Upper lobe of left lung (tissue), 4 donors: ENCODE results near the gene RALGDS.

Source experiments
- CTCF ChIP-seq, 6 experiments: fragments of 450-650 bp in 4 of 6; fragments of 200-600 bp in 2 of 6; sonication (generic) in 2 of 6; IDR thresholded peaks; one replicate each; pipeline ENCODE4 v1.5.1; 2016 to 2019; ENCODE audit warnings: antibody characterized with exemption in 6 of 6
- EP300 ChIP-seq, 4 donors: sonication (generic); formaldehyde crosslinking; IDR thresholded peaks; one replicate each; pipeline ENCODE4 v1.5.1; 2017; ENCODE audit warnings: antibody characterized with exemption in 4 of 4, control low read depth in 2 of 4
- POLR2A ChIP-seq, 4 donors: fragments of 450-650 bp; IDR thresholded peaks; one replicate each; pipeline ENCODE4 v1.5.1; 2016 to 2017; ENCODE audit warnings: antibody characterized with exemption in 4 of 4, mild to moderate bottlenecking in 2 of 4
- POLR2AphosphoS5 ChIP-seq, 2 donors: sonication (generic); formaldehyde crosslinking; IDR thresholded peaks; one replicate each; pipeline ENCODE4 v1.5.1; 2017; ENCODE audit warnings: antibody characterized with exemption in 2 of 2

GRCh38 chr9:133131506-133131905, 10.5 kb upstream of the RALGDS start:
- no peak for TF ChIP-seq CTCF (IDR thresholded peaks at IDR 0.05)
- TF ChIP-seq POLR2AphosphoS5 (IDR thresholded peaks at IDR 0.05), result no peak
- no peak for TF ChIP-seq POLR2A (IDR thresholded peaks at IDR 0.05)
- TF ChIP-seq EP300 (IDR thresholded peaks at IDR 0.05), result no peak
